Suprapubic skin (tissue), 4 donors: ENCODE measurements around the gene GRIK4. TPM values are rescaled to one million over a fixed set of nuclear protein-coding genes. Genes with fewer than 3 reads are reported as not detected.

Experiments
- DNase-seq, 2 donors: peaks; one replicate each; pipeline ENCODE4 v3.0.0-alpha.2; 2019; ENCODE audit warnings: low spot score in 2 of 2
- H3K27ac ChIP-seq: fragments of 200-600 bp; sonication (generic); one replicate; pipeline ENCODE4 v1.5.1; 2019
- H3K27me3 ChIP-seq: fragments of 200-600 bp; sonication (generic); one replicate; pipeline ENCODE4 v1.5.1; 2019
- H3K36me3 ChIP-seq: fragments of 200-600 bp; sonication (generic); one replicate; pipeline ENCODE4 v1.5.1; 2019
- H3K4me1 ChIP-seq: fragments of 200-600 bp; sonication (generic); one replicate; pipeline ENCODE4 v1.5.1; 2019
- H3K4me3 ChIP-seq: fragments of 200-600 bp; sonication (generic); one replicate; pipeline ENCODE4 v1.5.1; 2019; ENCODE audit warnings: mild to moderate bottlenecking
- H3K9me3 ChIP-seq: fragments of 200-600 bp; sonication (generic); one replicate; pipeline ENCODE4 v1.5.1; 2019
- CTCF ChIP-seq, 2 donors: fragments of 200-600 bp in 1 of 2; fragments of 450-650 bp in 1 of 2; sonication (generic) in 1 of 2; IDR thresholded peaks; one replicate each; pipeline ENCODE4 v1.5.1; 2016 to 2019; ENCODE audit warnings: antibody characterized with exemption in 2 of 2, mild to moderate bottlenecking in 1 of 2, moderate library complexity in 1 of 2
- EP300 ChIP-seq: sonication (generic); formaldehyde crosslinking; IDR thresholded peaks from one replicate; pipeline ENCODE4 v1.6.1; 2017; ENCODE audit warnings: antibody characterized with exemption
- POLR2A ChIP-seq, 2 donors: fragments of 450-650 bp; IDR thresholded peaks; one replicate each; pipeline ENCODE4 v1.6.1; 2017; ENCODE audit warnings: antibody characterized with exemption in 2 of 2, mild to moderate bottlenecking in 2 of 2, moderate library complexity in 2 of 2
- POLR2AphosphoS5 ChIP-seq, 3 donors: sonication (generic); formaldehyde crosslinking; IDR thresholded peaks; one replicate each; pipeline ENCODE4 v1.6.1; 2017; ENCODE audit warnings: antibody characterized with exemption in 3 of 3
- WGBS: methylation state at CpG from one replicate; pipeline ENCODE4 v1.1.5; 2018; 5-methylcytosine and 5-hydroxymethylcytosine counted together
- total RNA-seq, 4 donors: library from RNA; depleted of rRNA; stranded (reverse); fragments of >200 nt; gene quantifications; one replicate each; pipeline ENCODE4 v1.1.0, GENCODE V29; 2016

GRIK4 gene
- total RNA-seq, 4 donors from 2014 or later = 0.24 TPM; not detected in 3

GRCh38 chr11:120998581-120998980 lies 487.0 kb downstream of the GRIK4 start:
- no peaks in the 10 kb centered on the region for H3K4me1 ChIP-seq
- TF ChIP-seq POLR2A (IDR thresholded peaks at IDR 0.05) (no peak), POLR2AphosphoS5 (IDR thresholded peaks at IDR 0.05) (no peak), CTCF (IDR thresholded peaks at IDR 0.05) (no peak), EP300 (no peak)
- H3K27ac ChIP-seq = no peak overlapping the region
- peaks cover 15% of the 10 kb centered on the region for H3K27me3 ChIP-seq
- H3K9me3 ChIP-seq = no peaks in the 10 kb centered on the region
- no peak overlapping the region for H3K4me3 ChIP-seq
- H3K36me3 ChIP-seq = no peaks in the 10 kb centered on the region
- WGBS = 80% methylated on average over 1 of the region's 1 CpG
- DNase-seq = no peak

GRCh38 chr11:121004206-121004840 lies 492.8 kb downstream of the GRIK4 start:
- Histone ChIP-seq H3K4me3 (no peak overlapping the region), H3K27ac (no peak overlapping the region), H3K36me3 (no peaks in the 10 kb centered on the region), H3K9me3 (no peaks in the 10 kb centered on the region), H3K4me1 (no peaks in the 10 kb centered on the region), H3K27me3 (peaks cover 10% of the 10 kb centered on the region)
- 47% methylated on average over 4 of the region's 4 CpGs for WGBS
- DNase-seq = no peak
- no peak for TF ChIP-seq POLR2AphosphoS5 (IDR thresholded peaks at IDR 0.05)
- TF ChIP-seq CTCF (IDR thresholded peaks at IDR 0.05) = no peak

- H3K9me3 ChIP-seq = no peaks in the 10 kb centered on the region
- 54% methylated on average over 1 of the region's 1 CpG for WGBS
- H3K36me3 ChIP-seq = no peaks in the 10 kb centered on the region
- H3K4me3 ChIP-seq = no peak overlapping the region
- no peaks in the 10 kb centered on the region for H3K4me1 ChIP-seq
- DNase-seq = no peak
- H3K27ac ChIP-seq = no peak overlapping the region
- peaks cover 4% of the 10 kb centered on the region for H3K27me3 ChIP-seq
- TF ChIP-seq CTCF (IDR thresholded peaks at IDR 0.05) (no peak), POLR2AphosphoS5 (IDR thresholded peaks at IDR 0.05) (no peak), POLR2A (IDR thresholded peaks at IDR 0.05) (no peak), EP300 (no peak)
Observed at GRCh38 chr11:121006922-121007321, 495.4 kb downstream of the GRIK4 start.

GRCh38 chr11:121008551-121008950 lies 497.0 kb downstream of the GRIK4 start:
- Histone ChIP-seq H3K4me3 (no peak overlapping the region), H3K9me3 (no peaks in the 10 kb centered on the region), H3K27me3 (peaks cover 4% of the 10 kb centered on the region), H3K27ac (no peak overlapping the region), H3K36me3 (no peaks in the 10 kb centered on the region), H3K4me1 (no peaks in the 10 kb centered on the region)
- TF ChIP-seq POLR2A (IDR thresholded peaks at IDR 0.05) (no peak), POLR2AphosphoS5 (IDR thresholded peaks at IDR 0.05) (no peak), EP300 (no peak), CTCF (IDR thresholded peaks at IDR 0.05) (no peak)
- no peak for DNase-seq

GRCh38 chr11:121012091-121012490 lies 500.5 kb downstream of the GRIK4 start:
- no peak for DNase-seq
- Histone ChIP-seq H3K9me3 (no peaks in the 10 kb centered on the region), H3K4me1 (no peaks in the 10 kb centered on the region), H3K27me3 (no peaks in the 10 kb centered on the region), H3K27ac (no peak overlapping the region), H3K4me3 (no peak overlapping the region), H3K36me3 (no peaks in the 10 kb centered on the region)
- TF ChIP-seq POLR2AphosphoS5 (IDR thresholded peaks at IDR 0.05) (no peak), POLR2A (IDR thresholded peaks at IDR 0.05) (no peak), EP300 (no peak), CTCF (IDR thresholded peaks at IDR 0.05) (no peak)
- WGBS = 89% methylated on average over 1 of the region's 1 CpG
